SW 1271 (cell line): Measurements from ENCODE around the gene WDR11.
"Not testable (repeated sequence)": the region's sequence is repeated elsewhere in the genome, so short reads cannot be mapped to it uniquely, and the experiment has no call there.

ENCODE experiments used
- DNase-seq, 2 experiments: peaks; one replicate each; lab custom pipeline; 2025; lab: John Stamatoyannopoulos, UW

WDR11 gene

DNA sequence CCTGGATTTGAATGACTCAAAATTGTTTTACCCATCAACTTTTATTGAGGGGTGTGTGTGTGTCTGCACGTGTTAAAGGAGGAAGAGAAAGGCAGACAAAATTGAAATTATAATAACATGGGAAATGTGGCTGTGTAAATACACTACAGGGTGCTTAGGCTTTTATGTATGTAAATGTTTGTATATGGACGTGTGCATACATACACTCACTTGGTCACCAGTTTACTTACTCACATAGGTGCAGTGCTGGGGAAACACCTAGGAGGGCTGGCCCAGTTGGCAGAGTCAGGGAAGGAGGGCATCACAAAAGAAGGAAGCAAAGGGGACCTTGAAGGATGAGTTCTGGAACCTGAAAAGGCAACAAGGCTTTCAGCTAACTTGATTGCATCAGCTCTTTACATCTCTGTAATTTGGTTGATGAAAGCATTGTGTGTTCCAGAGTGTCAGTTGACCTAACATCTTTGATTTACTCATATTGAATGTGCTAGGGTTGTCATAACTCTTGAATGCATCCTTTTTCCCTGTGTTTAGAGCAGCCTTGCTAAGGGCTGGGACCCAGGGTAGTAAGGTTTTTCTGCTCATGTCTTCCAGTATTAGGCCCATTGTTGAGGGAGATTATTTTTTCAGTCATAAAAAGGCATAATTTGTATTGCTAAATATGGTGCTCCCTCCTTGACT lies 10.2 kb downstream of the WDR11 start:
- no peak for DNase-seq

DNA sequence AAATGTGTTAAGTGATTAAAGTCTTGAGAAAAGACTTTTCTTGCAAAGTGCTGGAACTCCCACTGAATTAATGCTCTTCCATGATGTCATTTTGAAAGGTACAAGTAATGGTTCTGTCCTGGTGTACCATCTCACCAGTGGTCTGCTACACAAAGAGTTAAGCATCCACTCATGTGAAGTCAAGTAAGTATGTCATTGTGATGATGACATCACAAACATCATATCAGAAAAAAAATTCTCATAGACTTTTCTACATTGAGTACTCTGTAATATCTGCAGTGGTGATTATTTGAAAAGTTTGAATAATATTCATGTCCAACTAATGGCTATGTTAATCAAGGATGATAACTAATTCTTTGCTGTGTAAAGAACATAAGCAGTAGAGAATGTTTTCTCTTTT lies 22.6 kb downstream of the WDR11 start:
- no peak for DNase-seq

DNA sequence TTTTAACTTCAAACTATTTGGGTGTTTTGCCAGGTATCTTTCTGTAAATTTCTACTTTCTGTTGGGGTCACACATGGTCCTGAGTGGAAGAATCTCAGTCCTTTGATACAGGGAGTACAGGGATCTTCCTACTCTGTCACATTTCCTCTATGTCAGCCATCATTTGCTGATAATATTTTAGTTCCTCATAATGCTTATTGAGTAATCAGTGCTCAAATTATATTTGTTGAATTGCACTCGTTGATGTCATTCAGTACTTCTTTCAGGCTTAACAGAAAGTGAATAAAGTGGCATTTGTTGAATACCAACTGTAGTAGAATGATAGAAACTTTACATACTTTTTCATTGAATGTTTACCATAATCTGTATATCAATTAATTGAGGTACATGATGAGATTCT lies 31.9 kb downstream of the WDR11 start:
- DNase-seq, result no peak

DNA sequence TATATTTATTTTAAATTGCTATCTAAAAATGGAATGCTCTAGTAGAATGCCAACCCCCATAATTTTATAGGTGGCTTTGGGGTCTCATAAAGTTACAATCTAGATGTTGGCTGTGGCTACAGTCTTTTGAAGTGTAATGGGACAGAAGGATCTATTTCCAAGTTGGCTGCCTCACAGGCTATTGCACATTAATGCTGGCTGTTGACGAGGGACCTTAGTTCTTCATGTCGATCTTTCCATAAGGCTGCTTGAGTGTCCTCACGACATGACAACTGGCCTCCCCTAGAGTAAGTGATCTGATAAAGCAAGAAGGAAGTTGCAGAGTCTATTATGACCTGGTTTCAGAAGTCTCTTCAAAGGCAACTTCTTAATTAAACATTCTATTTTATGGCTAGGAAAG lies 36.3 kb downstream of the WDR11 start:
- no peak for DNase-seq

DNA sequence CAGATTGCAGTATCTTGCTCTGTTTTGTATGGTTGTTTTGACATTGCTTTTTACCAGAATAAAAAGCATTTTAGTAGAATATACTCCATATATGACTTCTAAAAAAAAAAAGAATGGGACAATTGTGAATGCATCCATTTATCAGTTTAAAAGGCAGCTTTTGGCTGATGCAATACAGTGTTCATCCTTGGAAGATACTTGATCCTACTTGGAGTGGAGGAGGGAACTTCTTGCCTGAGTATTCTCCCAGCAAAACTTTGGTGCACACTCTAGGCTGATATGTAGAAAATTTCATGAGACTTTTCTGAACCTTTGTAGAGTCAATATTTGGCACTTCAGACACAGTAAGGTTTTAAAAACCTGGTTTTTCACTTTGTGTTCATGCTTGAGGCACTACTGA lies 40.2 kb downstream of the WDR11 start:
- DNase-seq, result no peak

DNA sequence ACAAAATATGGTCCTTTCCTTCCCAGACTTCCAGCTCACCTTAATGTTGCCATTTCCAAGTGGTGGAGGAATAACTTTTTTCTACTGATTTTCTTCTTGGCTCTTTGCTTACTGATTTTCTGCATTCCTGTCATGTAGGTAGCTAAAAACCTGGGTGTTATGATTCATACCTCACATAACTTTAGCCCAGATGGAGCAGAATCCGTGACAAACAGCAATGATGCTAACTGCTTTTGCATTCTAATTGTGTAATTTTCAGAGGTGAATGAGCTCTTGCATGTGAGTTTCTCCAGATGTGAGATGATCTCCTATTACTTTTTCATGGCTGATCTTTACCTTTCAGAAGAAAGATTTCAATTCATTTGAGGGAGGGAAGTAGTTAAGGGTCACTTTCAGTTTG lies 43.4 kb downstream of the WDR11 start:
- no peak for DNase-seq

DNA sequence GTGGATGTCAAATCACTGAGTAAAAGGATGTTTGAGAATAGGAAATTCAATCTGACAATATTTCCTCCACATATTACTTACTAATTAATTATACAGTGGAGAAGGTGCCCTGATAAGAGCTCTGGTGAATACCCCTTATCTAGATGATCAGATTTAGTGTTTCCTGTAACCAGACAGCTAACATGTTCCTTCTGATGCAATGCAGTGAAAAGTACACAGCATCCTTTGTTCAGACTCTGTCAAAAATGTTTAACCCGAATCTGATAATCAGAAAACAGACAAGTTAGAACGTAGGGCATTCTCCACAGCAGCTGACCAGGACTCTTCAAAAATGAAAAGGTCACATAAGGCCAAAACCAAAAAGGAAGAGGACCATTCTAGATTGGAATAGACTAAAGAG lies 46.2 kb downstream of the WDR11 start:
- no peak for DNase-seq

DNA sequence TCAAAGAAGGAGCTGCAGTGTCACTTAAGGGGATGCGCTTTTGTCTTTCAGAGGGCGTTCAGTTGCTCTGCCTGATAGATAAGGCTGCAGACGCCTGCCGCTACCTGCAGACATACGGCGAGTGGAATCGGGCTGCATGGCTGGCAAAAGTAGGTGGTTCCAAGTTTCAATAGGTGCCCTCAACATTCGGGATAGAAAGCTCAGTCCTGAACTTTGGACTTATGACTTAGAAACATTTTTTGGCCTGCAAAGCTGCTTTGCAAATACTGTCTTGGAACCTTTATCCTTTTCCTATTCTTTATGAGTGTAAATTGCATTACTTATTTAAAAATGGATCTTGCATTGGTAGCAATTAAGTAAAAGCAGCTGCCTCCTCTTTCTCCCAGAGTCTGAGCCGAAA lies 54.1 kb downstream of the WDR11 start:
- no peak for DNase-seq

DNA sequence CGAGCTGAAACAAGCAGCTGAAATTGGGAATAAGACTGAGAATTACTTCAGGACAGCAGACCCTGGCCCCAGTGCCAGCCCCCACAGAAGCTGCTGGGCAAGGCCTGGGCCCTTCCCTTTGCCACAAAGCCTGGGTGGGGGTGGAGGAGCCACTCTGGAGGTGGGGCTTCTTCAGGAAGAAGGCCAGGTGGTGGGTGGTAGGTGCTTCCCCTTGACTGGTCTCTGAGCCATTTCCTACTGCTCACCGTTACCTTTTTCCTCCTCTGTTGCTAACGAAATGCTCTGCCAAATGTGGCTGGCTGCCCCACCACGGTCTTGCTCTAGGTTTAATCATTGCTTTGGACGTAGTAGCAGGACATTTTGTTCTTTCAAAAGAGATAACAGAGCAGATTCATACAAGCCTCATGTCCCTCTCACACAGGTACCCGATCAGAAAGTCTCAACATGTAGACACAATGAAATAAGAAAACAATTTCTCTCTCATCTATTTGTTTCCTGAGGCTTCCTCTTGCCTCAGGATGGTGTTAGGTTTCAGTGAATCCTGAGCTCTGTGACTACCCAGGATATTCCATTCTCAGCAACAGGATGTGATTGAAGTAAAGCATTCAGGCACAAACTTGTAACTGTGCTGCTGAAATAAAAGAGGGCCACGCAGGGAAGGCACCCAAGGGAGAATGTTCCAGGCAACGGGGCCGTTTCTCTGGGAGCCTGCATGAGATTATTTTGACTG lies 66.5 kb downstream of the WDR11 start:
- no peak for DNase-seq

DNA sequence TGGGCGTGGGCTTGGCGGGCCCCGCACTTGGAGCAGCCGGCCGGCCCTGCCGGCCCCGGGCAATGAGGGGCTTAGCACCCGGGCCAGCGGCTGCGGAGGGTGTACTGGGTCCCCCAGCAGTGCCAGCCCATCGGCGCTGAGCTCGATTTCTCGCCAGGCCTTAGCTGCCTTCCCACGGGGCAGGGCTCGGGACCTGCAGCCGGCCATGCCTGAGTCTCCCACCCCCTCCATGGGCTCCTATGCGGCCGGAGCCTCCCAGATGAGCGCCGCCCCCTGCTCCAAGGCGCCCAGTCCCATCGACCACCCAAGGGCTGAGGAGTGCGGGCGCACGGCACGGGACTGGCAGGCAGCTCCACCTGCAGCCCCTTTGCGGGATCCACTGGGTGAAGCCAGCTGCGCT lies 72.7 kb downstream of the WDR11 start:
- not testable (repeated sequence) for DNase-seq

DNA sequence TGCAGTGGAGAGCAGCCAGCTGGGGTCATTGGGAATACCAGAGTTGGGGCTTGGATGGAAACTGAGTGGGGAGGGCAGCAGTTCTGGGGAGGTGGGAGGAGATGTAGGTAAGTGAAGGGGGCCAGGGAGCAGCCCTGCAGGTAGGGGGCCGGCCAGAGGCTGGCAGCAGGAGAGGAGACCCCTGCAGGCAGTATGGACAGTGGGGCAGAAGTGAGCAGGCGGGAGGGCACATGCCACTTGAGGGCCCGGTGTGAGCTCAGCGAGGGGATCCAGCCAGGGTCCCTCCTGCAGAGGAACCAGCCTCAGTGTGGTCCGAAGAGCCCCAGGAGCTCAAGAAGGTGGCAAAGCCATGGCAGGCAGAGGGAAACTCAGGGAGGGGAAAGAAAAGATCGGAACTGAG lies 75.4 kb downstream of the WDR11 start:
- no peak for DNase-seq

DNA sequence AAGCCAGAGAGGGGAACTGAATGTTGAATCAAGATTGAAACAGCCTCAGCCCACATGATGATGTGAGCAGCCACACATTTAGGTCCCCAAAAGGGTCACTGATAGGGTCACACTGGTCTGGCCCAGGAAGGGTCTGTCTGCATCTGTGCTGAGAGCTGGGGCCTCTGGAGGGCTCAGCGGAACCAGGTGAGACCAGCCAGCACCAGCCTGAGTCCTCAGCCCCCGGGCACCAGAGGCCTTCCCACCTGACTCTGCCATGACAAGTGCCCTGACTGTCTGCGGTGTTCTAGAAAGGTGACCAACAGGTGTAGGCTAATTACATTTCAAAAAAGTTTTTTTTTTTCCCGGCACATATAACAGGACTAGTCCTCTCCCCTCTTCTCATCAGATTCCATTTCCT lies 76.2 kb downstream of the WDR11 start:
- DNase-seq, result no peak

DNA sequence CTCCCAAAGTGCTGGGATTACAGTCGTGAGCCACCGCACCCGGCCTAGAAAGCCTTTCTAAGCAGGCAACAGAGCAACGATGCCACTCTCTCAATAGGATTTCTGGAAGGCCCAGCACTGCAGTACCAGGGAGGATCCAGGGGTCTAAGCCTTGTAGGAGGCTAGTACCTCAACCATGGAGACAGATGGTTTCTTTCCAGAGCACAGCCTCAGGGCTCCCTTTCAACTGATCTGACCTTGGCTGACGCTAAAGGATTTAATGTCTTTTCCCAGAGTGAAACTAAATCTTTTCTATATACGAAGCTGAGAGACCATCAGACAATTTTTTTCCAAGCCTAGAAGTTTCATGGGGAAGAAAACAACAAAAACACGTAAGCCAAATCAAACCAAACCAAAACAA lies 78.0 kb downstream of the WDR11 start:
- no peak for DNase-seq

DNA sequence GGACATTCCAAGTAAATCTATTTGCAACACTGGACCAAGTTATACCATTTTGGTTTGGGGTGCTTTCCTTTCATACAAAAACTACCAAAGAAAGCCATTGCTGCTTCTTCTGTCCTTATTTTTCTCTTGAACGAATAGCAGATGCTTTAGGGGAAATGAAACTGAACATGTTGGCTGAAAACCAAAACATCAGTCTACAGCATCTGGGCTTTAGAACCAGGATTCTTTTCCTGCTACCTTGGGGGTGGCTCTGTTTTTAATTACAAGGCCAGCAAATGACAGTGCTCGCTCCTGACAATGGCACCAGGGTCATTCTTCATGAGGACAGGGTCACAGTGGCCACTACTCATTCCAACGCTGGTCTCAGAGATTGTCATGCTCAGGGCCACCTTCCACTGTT lies 80.3 kb downstream of the WDR11 start:
- DNase-seq, result no peak

DNA sequence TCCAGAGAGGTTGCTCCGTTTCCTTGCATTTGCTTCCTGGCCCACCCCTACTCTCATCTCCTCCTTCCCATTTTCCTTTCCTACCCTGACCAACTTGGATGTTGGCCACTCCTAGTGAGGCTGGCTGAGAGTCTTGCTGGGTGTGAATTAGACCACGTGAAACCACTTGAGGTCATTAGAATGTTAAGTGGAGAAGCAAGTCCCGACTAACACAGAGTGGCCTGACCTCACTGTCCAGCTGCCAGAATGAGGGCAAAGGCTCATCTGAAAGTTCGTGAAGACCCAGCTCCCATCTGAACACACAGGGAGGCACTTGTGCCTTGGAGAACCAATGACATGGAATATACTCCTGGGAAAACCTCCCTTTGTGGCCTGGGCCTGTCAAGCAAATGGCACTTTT lies 80.8 kb downstream of the WDR11 start:
- no peak for DNase-seq

DNA sequence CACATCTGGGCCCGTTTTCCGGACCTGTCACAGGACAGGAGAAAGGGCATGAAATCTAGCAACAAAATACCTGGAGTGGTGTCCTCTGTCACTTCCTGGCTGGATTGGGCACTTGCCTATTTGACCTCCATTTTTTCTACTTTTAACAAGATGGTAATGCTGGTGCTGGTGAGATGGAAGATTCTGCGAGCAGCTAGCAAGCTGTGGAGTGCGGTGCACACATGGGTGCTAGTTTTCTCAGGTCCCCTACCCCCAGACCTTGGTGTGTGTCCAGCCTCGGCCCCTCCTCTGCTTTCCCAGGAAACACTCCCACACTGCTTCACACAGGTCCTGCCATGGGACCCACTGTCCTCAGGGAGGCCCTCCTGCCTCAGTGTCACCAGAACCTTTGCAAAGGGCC lies 87.7 kb downstream of the WDR11 start:
- no peak for DNase-seq

DNA sequence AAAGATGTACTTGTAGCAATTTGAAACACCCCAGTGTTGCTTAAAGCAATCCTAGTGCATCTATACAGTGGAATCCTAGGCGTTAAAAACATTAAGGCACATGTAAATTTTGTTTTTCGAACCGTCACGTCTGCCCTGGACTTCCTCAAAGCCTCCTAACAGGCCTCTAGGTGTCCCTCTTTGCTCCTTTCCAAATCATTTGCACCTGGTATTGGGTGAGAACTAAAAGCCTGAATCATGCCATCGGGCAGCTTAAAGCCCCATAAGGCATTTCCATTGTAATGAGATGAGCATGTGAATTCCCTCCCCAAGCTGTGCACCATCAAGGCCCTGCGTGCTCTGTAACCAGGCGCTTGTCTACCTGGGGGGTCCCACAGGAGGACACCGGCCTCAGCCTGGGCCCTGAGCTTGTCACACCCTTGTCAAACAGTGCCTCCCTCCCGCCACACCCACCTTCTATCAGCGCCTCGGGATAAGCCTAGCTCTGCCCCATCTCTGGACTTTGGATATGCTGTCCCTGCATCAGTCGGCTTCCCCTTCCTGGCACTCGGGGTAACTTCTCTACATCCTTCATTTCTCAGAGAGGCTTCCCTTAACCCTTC lies 89.2 kb downstream of the WDR11 start:
- DNase-seq, result no peak

DNA sequence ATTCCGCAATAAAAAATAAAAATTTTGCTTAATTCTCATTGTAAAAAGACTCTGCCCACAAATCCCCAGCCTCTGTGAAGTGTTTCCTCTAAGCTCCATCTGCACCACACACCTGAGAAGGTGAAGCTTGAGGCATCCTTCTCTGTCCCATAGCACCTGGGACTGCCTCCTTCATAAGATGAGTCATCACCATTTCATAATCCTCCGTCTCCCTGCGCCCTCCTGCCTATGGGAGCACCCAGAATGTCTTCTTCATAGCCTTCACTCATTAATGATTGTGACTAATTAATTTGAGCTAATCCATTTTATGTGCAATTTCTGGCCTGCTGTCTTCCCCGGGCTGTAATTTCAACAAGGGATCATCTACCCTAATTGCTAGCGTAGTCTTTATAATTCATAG lies 90.3 kb downstream of the WDR11 start:
- DNase-seq, result no peak

DNA sequence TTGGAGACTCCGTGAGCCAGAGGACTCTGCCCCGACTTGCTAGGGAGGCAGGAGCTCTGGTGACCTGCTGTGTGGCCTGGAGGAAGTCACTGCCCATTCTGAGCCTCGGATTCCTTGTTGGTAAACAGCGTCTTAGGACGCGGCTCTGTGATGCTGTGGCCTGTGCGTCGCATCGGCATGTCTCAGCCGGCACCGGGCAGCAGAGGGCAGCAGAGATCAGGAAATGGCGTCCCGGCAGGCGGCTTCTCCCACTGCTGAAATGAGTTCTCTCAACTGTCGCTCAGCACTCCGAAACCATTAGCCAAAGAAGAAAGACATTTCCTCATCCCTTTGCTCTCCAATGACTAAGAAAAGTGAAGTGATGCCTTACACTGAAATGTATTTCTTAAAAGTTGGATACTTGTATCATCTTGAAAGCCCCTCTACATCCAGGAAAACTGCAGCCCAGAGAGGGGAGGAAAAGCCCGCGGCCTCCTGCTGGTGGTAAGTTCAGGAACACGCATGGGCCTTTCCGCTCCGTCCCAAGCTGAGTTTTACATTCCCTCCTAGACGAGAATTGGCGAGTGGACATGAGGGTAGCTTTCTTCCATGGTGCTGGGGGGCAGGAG lies 91.7 kb downstream of the WDR11 start:
- peak; percentile 11 to 21 for DNase-seq

DNA sequence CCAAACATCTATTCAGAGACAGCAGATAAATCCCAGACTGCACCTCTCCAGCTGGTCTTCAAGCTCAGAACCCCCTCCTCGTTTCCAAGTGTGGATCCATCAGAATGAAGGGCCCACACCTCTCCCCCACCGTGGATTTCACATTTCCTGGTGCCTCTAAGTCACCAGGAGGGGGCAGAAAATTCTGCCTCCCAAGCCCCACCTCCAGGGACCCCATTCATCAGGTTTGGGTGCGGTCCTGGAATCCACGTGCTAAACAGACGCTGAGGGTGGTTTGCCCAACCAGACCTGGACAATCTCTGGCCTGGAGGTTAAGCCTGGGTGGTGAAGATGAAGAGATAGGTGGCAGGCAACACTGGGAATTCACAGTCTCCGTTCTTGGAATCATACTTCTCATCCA lies 92.4 kb downstream of the WDR11 start:
- no peak for DNase-seq

DNA sequence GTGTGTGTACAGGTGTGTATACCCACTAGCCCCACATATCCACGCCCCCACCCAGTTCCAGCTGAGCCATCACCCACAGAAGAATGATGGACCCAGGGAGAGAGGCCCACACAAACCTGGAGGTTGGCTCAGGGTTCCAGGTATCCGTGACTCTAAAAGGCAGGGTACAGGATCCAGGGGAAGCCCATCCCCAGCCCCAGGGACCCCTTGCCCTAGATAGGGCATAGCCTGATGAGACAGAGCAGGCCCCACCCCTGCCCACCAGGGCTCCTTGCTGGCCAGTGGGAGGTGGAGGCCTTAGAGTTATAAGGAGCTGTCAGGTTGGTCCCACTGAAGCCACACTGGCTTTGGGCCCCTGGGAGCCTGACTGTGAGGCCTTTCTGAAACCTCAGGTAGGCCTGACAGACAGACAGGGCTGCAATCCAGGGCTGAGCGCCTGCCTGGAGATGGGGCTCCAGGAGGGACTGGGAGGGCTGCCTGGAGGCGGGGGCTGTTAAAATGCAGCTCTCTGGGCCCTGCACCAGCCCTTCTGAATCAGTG lies 93.5 kb downstream of the WDR11 start:
- no peak for DNase-seq

DNA sequence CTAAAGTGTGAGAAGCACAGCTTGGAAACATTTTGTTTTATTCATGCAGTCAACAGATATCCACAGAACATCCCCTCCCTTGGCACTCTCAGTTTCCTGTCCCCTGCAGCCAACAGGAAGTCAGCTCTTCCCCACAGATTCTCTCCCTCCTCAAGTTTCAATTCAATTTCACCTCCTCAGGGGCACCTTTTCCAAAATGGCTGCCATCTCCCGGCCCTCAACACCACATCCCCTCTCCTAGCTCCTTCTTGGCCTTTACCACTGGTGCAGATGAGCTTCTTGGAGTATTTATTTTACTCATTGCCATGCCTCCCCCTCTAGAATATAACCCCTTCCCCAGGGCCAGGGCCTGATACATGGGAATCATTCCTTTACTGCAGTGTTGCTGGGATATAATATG lies 94.0 kb downstream of the WDR11 start:
- no peak for DNase-seq

DNA sequence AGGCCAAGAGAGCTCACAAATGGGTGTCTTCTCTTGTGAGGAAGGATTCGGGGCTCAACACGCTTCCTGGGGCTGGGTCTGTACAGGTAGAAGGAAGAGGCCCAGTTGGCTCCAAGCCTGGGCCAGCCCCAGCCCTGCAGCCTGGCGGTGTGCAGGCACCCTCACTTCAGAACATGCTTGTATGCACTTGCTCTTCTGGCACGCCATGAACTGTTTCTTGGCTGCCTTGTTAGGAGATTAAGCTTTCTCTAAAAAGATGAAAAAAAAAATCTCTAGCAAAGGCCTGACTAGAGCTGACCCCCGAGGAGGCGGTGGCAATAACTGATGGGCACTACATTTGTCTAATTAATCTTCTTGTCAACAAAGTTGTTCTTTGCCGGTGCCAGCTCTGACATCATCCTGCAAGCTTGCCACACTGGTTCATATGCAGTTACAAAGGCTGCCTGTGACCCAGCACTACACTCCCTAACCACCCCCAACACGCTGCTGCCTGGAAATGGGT lies 94.7 kb downstream of the WDR11 start:
- DNase-seq, result no peak
